GM10266 (cell line): Measurements from ENCODE around the gene NDUFB2.

ENCODE experiments used
- DNase-seq: peaks from one replicate; pipeline ENCODE4 v3.0.0; 2012; ENCODE audit errors: extremely low spot score
- CTCF ChIP-seq: IDR thresholded peaks from 2 replicates; pipeline ENCODE4 v1.5.1; 2012; ENCODE audit warnings: mild to moderate bottlenecking, low read depth; ENCODE audit not compliant: control insufficient read depth, insufficient read depth; ENCODE audit errors: missing control alignments

NDUFB2 gene

GRCh38 chr7:140714331-140715040, 18.0 kb downstream of the NDUFB2 start:
- no peak for TF ChIP-seq CTCF
- no peak for DNase-seq

GRCh38 chr7:140719721-140720120, 23.2 kb downstream of the NDUFB2 start:
- no peak for TF ChIP-seq CTCF
- no peak for DNase-seq

- no peak for TF ChIP-seq CTCF
- DNase-seq = no peak
These were observed 25.7 kb downstream of the NDUFB2 start for GRCh38 chr7:140722254-140722653.

- no peak for DNase-seq
These were observed 26.5 kb downstream of the NDUFB2 start for GRCh38 chr7:140723006-140723405.

GRCh38 chr7:140723574-140723973, 27.1 kb downstream of the NDUFB2 start:
- TF ChIP-seq CTCF = no peak
- DNase-seq = no peak

More at GRCh38 chr7:140723006-140723405, 26.5 kb downstream of the NDUFB2 start:
- no peak for TF ChIP-seq CTCF

GRCh38 chr7:140724706-140725105, 28.2 kb downstream of the NDUFB2 start:
- TF ChIP-seq CTCF = no peak
- DNase-seq = no peak

GRCh38 chr7:140726281-140726680, 29.8 kb downstream of the NDUFB2 start:
- DNase-seq = no peak
- TF ChIP-seq CTCF = peak; percentile 40
